Measurements from ENCODE around the gene COL25A1. TPM values are rescaled to one million over a fixed set of nuclear protein-coding genes. Genes with fewer than 3 reads are reported as not detected.

The COL25A1 gene
- total RNA-seq, 2 donors from 2014 or later: 4.0 to 6.2 TPM

DNA sequence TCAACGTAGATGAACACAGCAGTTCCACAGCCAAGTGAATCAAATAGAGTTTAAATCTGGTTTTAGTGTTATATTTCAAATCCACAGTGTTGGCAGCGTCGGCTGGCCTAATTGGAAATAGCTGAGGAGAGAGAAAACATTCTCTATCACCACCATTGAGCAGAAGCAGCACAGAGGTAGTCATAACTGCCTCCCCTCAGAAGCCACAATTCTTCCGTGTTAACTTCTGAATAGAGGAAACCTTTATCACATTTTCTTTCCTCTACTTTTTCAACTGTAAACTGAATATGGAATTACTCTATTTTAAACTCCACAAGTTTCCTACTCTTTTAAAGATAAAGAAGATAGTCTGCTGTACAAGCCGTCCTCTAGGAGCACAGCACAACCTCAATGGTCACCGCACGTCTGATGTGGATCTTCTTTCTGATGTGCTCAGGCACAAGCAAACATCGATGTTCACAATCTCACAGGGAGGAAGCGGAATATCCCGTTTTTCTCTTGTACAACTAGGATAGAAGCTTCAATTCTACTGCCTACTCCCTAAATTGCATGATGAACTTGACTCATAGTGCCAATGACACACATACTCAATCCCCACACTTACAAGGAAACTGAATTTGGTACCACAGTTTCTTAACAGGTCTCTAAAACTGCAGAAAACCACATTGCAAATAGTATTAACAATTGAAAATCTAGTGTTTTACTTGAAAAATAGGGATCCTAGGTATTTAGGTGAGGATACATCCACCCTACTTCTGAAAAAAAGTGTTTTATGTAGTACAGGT lies 321.8 kb downstream of the COL25A1 start:
- peaks cover 7% of the 10 kb centered on the region for H3K9me3 Mint-ChIP-seq
- Histone ChIP-seq H3K9ac (ENCODE audit: extremely low read depth, low read length, poor library complexity, severe bottlenecking) (no peak overlapping the region), H3K4me3 (ENCODE audit: low read length) (no peak overlapping the region), H3K27ac (ENCODE audit: low read depth, low read length) (no peak overlapping the region), H3K36me3 (ENCODE audit: control insufficient read depth, insufficient read depth, low read length) (no peaks in the 10 kb centered on the region), H3K4me1 (ENCODE audit: control insufficient read depth, insufficient read depth, low read length) (no peaks in the 10 kb centered on the region), H3K27me3 (ENCODE audit: control insufficient read depth, insufficient read depth, low read length, poor library complexity, severe bottlenecking) (no peaks in the 10 kb centered on the region), H3K9me3 (ENCODE audit: control insufficient read depth, low read length) (no peaks in the 10 kb centered on the region)
- H3K27me3 Mint-ChIP-seq (ENCODE audit: insufficient read depth): no peaks in the 10 kb centered on the region
- no peak for TF ChIP-seq CTCF (conservative IDR thresholded peaks at IDR 0.05)
- 94 to 98% methylated on average over 7 to 10 of the region's 10 CpGs for WGBS, 2 experiments (ENCODE audit: insufficient coverage in 1 of 2, insufficient read length in 1 of 2)
- H3K27ac Mint-ChIP-seq: no peak overlapping the region
- no peak overlapping the region for H3K4me3 Mint-ChIP-seq
- peaks cover 3% of the 10 kb centered on the region for H3K4me1 Mint-ChIP-seq
- no peak for DNase-seq
- no peaks in the 10 kb centered on the region for H3K36me3 Mint-ChIP-seq (ENCODE audit: low read depth)

DNA sequence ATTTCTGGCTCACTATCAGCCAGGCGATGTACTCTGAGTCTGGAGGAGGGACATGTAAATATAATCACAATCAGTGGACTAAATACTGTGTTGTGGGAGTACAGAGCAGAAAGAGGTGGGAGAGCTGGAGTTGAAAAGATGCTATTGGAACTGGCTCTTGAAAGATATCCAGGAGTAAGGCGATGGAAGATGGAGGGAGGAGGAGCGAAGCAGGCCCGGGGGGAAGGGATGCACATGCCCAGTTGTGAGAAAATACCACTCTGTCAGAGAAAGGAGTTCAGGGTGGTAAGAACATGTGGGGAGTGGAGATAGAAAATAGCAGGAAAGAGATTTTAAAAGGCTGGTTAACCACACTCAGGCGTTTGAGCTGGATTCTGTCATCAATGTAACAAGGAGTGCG lies 322.7 kb downstream of the COL25A1 start:
- 94 to 95% methylated on average over 6 of the region's 6 CpGs for WGBS, 2 experiments (ENCODE audit: insufficient coverage in 1 of 2, insufficient read length in 1 of 2)
- no peak overlapping the region for H3K4me3 Mint-ChIP-seq

DNA sequence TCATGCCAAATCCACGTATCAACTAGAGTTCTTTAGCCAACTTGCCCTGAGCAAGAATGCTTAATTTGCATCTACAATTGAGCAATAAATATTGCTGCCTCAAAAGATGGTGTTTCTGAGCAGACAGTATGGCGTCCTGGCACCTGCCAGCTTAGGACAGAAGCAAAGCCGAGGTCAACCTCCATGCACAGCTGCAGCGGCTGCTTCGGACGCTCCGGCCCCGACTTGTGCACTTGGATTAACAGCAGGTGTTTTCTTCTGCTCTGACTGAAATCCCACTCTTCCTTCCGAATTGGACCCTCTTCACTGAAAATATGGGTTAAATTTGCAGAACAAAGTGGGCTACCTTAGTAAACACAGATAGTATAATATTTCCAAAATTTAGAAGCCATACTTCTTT lies 324.4 kb downstream of the COL25A1 start:
- H3K9ac ChIP-seq (ENCODE audit: extremely low read depth, low read length, poor library complexity, severe bottlenecking): no peak overlapping the region
- no peaks in the 10 kb centered on the region for H3K36me3 ChIP-seq (ENCODE audit: control insufficient read depth, insufficient read depth, low read length)
- H3K4me1 ChIP-seq (ENCODE audit: control insufficient read depth, insufficient read depth, low read length): no peaks in the 10 kb centered on the region
- Mint-ChIP-seq H3K4me3 (no peak overlapping the region), H3K27me3 (ENCODE audit: insufficient read depth) (no peaks in the 10 kb centered on the region), H3K9me3 (no peaks in the 10 kb centered on the region), H3K4me1 (peaks cover 3% of the 10 kb centered on the region), H3K27ac (no peak overlapping the region), H3K36me3 (ENCODE audit: low read depth) (no peaks in the 10 kb centered on the region)
- no peak overlapping the region for H3K4me3 ChIP-seq (ENCODE audit: low read length)
- H3K27ac ChIP-seq (ENCODE audit: low read depth, low read length): no peak overlapping the region
- H3K9me3 ChIP-seq (ENCODE audit: control insufficient read depth, low read length): no peaks in the 10 kb centered on the region
- H3K27me3 ChIP-seq (ENCODE audit: control insufficient read depth, insufficient read depth, low read length, poor library complexity, severe bottlenecking): no peaks in the 10 kb centered on the region
- WGBS, 2 experiments (ENCODE audit: insufficient coverage in 1 of 2, insufficient read length in 1 of 2): 94% methylated on average over 7 to 9 of the region's 9 CpGs
- no peak for DNase-seq
- no peak for TF ChIP-seq CTCF (conservative IDR thresholded peaks at IDR 0.05)

More for the DNA sequence above, 322.7 kb downstream of the COL25A1 start:
- Histone ChIP-seq H3K27me3 (ENCODE audit: control insufficient read depth, insufficient read depth, low read length, poor library complexity, severe bottlenecking) (no peaks in the 10 kb centered on the region), H3K4me3 (ENCODE audit: low read length) (no peak overlapping the region), H3K27ac (ENCODE audit: low read depth, low read length) (no peak overlapping the region), H3K4me1 (ENCODE audit: control insufficient read depth, insufficient read depth, low read length) (no peaks in the 10 kb centered on the region), H3K9ac (ENCODE audit: extremely low read depth, low read length, poor library complexity, severe bottlenecking) (no peak overlapping the region), H3K9me3 (ENCODE audit: control insufficient read depth, low read length) (no peaks in the 10 kb centered on the region), H3K36me3 (ENCODE audit: control insufficient read depth, insufficient read depth, low read length) (no peaks in the 10 kb centered on the region)
- H3K36me3 Mint-ChIP-seq (ENCODE audit: low read depth): no peaks in the 10 kb centered on the region
- H3K9me3 Mint-ChIP-seq: peaks cover 7% of the 10 kb centered on the region
- no peak overlapping the region for H3K27ac Mint-ChIP-seq
- H3K4me1 Mint-ChIP-seq: peaks cover 3% of the 10 kb centered on the region
- DNase-seq: no peak
- H3K27me3 Mint-ChIP-seq (ENCODE audit: insufficient read depth): no peaks in the 10 kb centered on the region
- TF ChIP-seq CTCF (conservative IDR thresholded peaks at IDR 0.05): no peak

Data from endodermal cell (in vitro differentiated cells).